Esophagus squamous epithelium (tissue), 5 donors: Measurements from ENCODE around the gene DIPK1B. TPM values are rescaled to one million over a fixed set of nuclear protein-coding genes. Genes with fewer than 3 reads are reported as not detected.
"Not testable (repeated sequence)": the region's sequence is repeated elsewhere in the genome, so short reads cannot be mapped to it uniquely, and the experiment has no call there.

Source experiments
- DNase-seq: peaks from one replicate; lab custom pipeline; 2025; lab: John Stamatoyannopoulos, UW
- H3K27ac ChIP-seq, 4 donors: fragments of 200-600 bp; sonication (generic); one replicate each; pipeline ENCODE4 v1.5.1; 2016 to 2019; ENCODE audit warnings: mild to moderate bottlenecking in 1 of 4
- H3K27me3 ChIP-seq, 4 donors: fragments of 200-600 bp; sonication (generic); 1 replicate in 3 of 4; 2 replicates in 1 of 4; pipeline versions ENCODE4 v1.5.1 to v1.6.0; 2017 to 2021; ENCODE audit warnings: antibody characterized with exemption in 1 of 4
- H3K36me3 ChIP-seq, 3 donors: fragments of 200-600 bp; sonication (generic); one replicate each; pipeline ENCODE4 v1.5.1; 2016 to 2019
- H3K4me1 ChIP-seq, 3 donors: fragments of 200-600 bp; sonication (generic); one replicate each; pipeline ENCODE4 v1.5.1; 2017 to 2019
- H3K4me3 ChIP-seq, 4 donors: fragments of 200-600 bp; sonication (generic); 1 replicate in 3 of 4; 2 replicates in 1 of 4; pipeline ENCODE4 v1.5.1; 2016 to 2019; ENCODE audit warnings: mild to moderate bottlenecking in 2 of 4, moderate library complexity in 1 of 4
- H3K9me3 ChIP-seq, 3 donors: fragments of 200-600 bp; sonication (generic); one replicate each; pipeline ENCODE4 v1.5.1; 2016 to 2019
- CTCF ChIP-seq, 6 experiments: fragments of 450-650 bp in 4 of 6; fragments of 200-600 bp in 2 of 6; sonication (generic) in 2 of 6; IDR thresholded peaks; one replicate each; pipeline ENCODE4 v1.5.1; 2016 to 2019; ENCODE audit warnings: antibody characterized with exemption in 6 of 6, mild to moderate bottlenecking in 4 of 6, moderate library complexity in 4 of 6
- POLR2A ChIP-seq, 4 donors: fragments of 450-650 bp; IDR thresholded peaks; one replicate each; pipeline ENCODE4 v1.6.1; 2017; ENCODE audit warnings: antibody characterized with exemption in 4 of 4, mild to moderate bottlenecking in 4 of 4, moderate library complexity in 3 of 4
- WGBS, 2 donors: methylation state at CpG; one replicate each; pipeline ENCODE4 v1.1.5; 2018; 5-methylcytosine and 5-hydroxymethylcytosine counted together
- intact Hi-C: fragments of 100-400 bp; cut with DNase I; formaldehyde crosslinking; loops from one replicate; pipeline ENCODE4 v1.15.0; 2022
- total RNA-seq, 4 donors: library from RNA; depleted of rRNA; stranded (reverse); fragments of >200 nt; gene quantifications; one replicate each; pipeline ENCODE4 v1.1.0, GENCODE V29; 2016
- donor health status: DM: yes; HTN: yes; CAD: no.

The DIPK1B gene
- total RNA-seq, 4 donors from 2014 or later, result 0.48 to 6.3 (median 1.1) TPM

DNA sequence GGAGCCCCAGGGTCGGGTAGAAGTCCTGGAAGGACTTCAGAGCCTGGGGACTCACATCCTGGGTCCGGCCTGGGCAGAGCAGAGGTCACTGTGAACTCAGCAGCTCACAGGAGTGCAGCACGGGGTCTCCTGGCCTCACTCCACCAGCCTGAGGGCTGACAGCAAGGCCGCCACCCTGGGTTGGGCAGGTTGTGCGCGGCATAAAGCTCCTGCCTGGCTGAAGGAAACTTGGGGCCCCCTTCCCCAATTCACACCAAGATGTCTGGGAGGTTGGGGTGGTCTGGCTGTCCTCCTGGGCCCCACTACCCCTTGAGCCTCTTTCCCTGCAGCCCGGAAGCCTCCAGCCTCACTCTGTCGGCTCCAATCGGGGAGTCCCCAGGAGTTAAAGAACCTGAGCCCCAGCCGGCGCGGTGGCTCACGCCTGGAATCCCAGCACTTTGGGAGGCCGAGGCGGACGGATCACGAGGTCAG is 49.9 kb downstream of the DIPK1B start:
- Histone ChIP-seq H3K4me1 (peaks cover 0 to 16% (median 0%) of the 10 kb centered on the region in 3 donors), H3K27me3 (peaks cover 0 to 90% (median 5%) of the 10 kb centered on the region in 4 donors), H3K4me3 (no peak overlapping the region), H3K36me3 (no peaks in the 10 kb centered on the region), H3K9me3 (no peaks in the 10 kb centered on the region), H3K27ac (no peak overlapping the region)
- TF ChIP-seq POLR2A (IDR thresholded peaks at IDR 0.05), result no peak
- no peak for TF ChIP-seq CTCF (IDR thresholded peaks at IDR 0.05)
- intact Hi-C loops, result no loop called here
- WGBS, 2 donors, result 85% methylated on average over 9 of the region's 17 CpGs; no CpG with 5 or more reads in 1 of the 2 donors
- DNase-seq, result no peak

DNA sequence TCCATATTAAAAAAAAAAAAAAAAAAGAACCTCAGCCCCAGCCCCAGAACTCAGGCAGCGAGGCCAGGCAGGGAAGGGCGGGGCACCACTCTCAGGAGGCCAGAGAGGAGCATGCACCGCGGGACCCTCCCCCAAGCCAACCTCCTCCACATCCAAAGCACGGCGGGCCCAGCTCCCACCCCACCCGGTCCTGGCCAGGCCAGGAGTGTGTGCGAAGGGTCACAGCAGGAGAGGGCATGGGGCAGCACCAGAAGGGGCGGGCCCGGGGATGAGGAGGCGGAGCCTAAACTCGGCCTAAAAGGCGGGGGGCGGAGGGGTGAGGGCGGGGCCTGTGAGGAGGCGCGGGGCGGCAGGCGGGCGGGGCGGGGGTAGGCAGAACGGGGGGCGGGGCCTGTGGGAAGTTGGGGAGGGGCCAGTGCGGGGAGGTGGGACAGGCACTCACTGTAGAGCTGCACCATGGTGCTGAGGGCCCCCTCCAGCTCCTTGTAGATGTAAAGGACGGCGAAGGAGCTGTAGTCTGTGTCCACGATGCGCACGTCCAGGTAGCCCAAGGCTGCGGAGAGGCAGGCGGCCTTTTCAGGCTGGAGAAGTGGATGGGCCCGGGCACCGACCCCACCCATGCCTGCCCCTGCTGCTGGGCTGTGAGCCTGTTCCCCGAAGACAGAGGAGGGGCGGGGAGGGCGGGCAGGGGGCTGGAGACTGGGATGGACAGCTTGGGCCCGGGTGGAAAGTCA is 50.7 kb downstream of the DIPK1B start:
- no peaks in the 10 kb centered on the region for H3K36me3 ChIP-seq
- intact Hi-C loops, result no loop called here
- peaks cover 0 to 90% (median 5%) of the 10 kb centered on the region in 4 donors for H3K27me3 ChIP-seq
- H3K4me1 ChIP-seq, result peaks cover 0 to 16% (median 0%) of the 10 kb centered on the region in 3 donors
- TF ChIP-seq CTCF (IDR thresholded peaks at IDR 0.05) (no peak), POLR2A (IDR thresholded peaks at IDR 0.05) (no peak)
- WGBS, 2 donors, result 26% methylated on average over 5 to 13 of the region's 37 CpGs
- no peak overlapping the region for H3K27ac ChIP-seq
- DNase-seq, result no peak
- H3K4me3 ChIP-seq, result no peak overlapping the region
- H3K9me3 ChIP-seq, result no peaks in the 10 kb centered on the region

DNA sequence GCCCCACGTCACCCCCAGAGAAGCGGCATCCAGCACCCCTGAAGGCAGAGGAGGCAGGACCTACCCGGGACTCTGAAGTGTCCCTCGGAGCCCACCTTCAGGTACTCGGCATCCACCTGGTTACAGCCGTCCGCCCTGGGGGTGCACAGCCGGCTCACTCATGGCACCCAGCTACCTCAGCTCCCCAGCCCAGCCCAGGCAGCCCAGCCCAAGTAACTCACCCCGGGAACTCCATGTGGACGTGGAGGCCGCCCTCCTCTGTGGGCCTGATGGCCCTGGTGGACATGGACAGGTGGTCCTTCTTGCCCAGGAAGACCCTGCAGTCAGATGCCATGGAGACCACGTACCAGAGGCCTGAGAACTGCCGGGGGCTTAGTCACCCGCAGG is 51.3 kb downstream of the DIPK1B start:
- no peak for TF ChIP-seq POLR2A (IDR thresholded peaks at IDR 0.05)
- no peak for TF ChIP-seq CTCF (IDR thresholded peaks at IDR 0.05)
- H3K27me3 ChIP-seq, result peaks cover 0 to 92% (median 5%) of the 10 kb centered on the region in 4 donors
- H3K27ac ChIP-seq, result no peak overlapping the region
- H3K4me3 ChIP-seq, result no peak overlapping the region
- no peaks in the 10 kb centered on the region for H3K9me3 ChIP-seq
- WGBS, 2 donors, result no CpG with 5 or more reads among the region's 14 CpGs
- intact Hi-C loops, result no loop called here
- no peak for DNase-seq
- H3K4me1 ChIP-seq, result peaks cover 0 to 16% (median 0%) of the 10 kb centered on the region in 3 donors
- H3K36me3 ChIP-seq, result no peaks in the 10 kb centered on the region

DNA sequence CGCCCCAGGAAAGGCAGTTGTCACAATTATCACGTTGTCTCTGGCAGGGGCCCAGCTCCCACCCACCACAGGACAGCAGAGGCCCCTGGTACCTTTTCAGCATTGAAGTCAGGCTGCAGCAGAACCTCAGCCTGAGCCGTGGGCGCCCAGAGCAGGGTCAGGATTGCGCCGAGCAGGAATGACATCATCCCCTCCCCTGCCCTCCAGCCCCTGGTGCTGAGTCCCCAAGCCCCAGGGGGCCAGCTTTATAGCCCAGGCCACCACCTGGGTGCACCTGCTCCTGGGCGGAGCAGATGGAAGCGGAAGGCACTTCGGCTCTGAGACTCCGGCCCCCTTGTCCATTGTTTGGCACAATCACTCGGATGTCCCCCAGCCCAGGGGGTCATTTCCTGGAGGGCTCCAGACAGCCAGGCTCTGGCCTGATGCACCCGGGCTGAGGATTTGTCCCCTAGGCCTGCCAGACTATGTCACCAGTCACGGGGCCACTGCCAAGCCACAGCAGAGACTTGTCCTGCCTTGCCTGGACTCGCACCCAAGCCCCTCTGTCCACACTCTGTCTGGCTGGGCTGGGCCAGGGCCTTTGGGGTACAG is 52.0 kb downstream of the DIPK1B start, which contains the start of gene LCN15:
Gene LCN15, minus strand, starts transcription at position 218 of the 591 bp plus-strand sequence. Its CDS starts 30 bp downstream, at position 188.
- no peak for DNase-seq
- no peak within 1 kb of the TSS for H3K27ac ChIP-seq
- no peak for TF ChIP-seq POLR2A (IDR thresholded peaks at IDR 0.05)
- TF ChIP-seq CTCF (IDR thresholded peaks at IDR 0.05), result no peak
- WGBS, 2 donors, result 33 to 60% methylated on average over 4 to 8 of the region's 14 CpGs
- H3K36me3 ChIP-seq, result no peaks in the 10 kb centered on the region
- peaks cover 0 to 89% (median 5%) of the 10 kb centered on the region in 4 donors for H3K27me3 ChIP-seq
- intact Hi-C loops, result no loop called here
- H3K4me1 ChIP-seq, result peaks cover 0 to 16% (median 0%) of the 10 kb centered on the region in 3 donors
- H3K4me3 ChIP-seq, result no peak within 1 kb of the TSS
- no peaks in the 10 kb centered on the region for H3K9me3 ChIP-seq

DNA sequence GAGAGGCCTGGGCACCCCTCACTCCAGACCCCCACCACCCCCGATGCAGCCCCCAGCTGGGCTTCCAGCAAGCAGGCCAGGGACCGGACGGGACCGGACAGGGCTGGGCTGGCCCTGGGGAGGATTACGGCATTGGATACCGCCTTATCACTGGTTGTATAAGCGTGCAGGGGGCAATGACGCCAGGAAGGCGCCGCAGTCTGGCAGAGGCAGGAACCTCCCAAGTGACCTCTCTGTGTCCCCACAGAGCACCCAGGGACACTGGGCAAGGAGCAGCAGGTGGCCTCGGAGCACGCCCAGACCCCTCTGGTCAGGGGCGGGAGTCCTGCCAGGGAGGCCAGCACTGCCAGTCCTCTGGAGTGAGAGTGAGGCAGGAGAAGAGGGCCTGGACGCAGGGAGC is 52.7 kb downstream of the DIPK1B start:
- WGBS, 2 donors, result 71 to 89% methylated on average over 1 of the region's 14 CpGs
- TF ChIP-seq POLR2A (IDR thresholded peaks at IDR 0.05) (no peak), CTCF (IDR thresholded peaks at IDR 0.05) (no peak)
- intact Hi-C loops, result no loop called here
- no peak for DNase-seq
- no peaks in the 10 kb centered on the region for H3K9me3 ChIP-seq
- no peaks in the 10 kb centered on the region for H3K36me3 ChIP-seq
- peaks cover 0 to 20% (median 0%) of the 10 kb centered on the region in 3 donors for H3K4me1 ChIP-seq
- no peak overlapping the region for H3K27ac ChIP-seq
- peaks cover 0 to 83% (median 5%) of the 10 kb centered on the region in 4 donors for H3K27me3 ChIP-seq
- no peak overlapping the region for H3K4me3 ChIP-seq

- H3K9me3 ChIP-seq, H3K36me3 ChIP-seq, H3K4me3 ChIP-seq, DNase-seq, H3K27ac ChIP-seq, intact Hi-C loops: not testable (repeated sequence)
- Histone ChIP-seq H3K27me3 (peaks cover 0 to 74% (median 5%) of the 10 kb centered on the region in 4 donors), H3K4me1 (peaks cover 0 to 13% (median 0%) of the 10 kb centered on the region in 3 donors)
- 54 to 57% methylated on average over 13 to 14 of the region's 14 CpGs for WGBS, 2 donors
Measured at GRCh38 chr9:136765745-136766409, 53.5 kb downstream of the DIPK1B start.
